ENCODE data around the gene ATF3.

The ATF3 gene

DNA sequence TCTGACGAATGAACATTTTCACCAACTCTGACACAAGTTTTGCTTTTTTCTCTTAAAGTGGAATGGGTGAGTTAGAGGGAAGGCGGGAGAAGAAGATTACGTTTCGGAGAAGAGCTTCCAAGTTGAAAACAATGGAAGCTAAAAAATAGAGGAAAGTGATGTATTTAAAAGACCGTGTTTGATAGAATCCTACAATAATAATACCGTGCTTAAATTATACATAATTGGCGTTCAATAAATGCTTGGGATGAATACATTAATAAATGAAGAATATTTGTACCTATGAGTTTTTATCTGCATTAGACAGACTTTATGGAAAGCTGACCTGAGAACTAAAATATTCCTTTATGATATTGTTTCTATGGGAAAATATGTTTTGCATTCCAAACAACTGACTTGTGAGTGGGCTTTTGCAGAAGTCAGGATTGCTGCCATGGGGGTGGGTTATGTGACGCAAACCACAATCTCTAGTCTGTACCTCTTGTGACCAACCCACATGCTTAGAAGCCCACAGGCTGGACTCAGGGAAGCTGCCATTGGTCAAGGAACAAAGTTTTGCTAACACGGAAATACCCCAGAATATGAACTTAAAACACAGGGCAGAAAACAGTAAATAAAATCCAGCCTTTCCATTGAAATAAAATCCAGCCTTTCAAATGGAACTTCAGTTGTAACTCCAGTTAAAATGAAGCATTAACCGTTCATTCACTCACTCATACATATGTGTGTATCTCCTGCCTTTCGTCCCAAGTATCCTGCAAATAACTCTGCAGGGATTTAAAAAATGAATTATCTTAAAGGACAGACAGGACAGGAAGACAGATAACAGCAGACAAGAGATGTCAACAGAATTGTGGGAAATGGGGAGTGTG lies 21.3 kb upstream of the ATF3 start:
- DNase-seq (ENCODE audit: low read depth) = no peak

DNA sequence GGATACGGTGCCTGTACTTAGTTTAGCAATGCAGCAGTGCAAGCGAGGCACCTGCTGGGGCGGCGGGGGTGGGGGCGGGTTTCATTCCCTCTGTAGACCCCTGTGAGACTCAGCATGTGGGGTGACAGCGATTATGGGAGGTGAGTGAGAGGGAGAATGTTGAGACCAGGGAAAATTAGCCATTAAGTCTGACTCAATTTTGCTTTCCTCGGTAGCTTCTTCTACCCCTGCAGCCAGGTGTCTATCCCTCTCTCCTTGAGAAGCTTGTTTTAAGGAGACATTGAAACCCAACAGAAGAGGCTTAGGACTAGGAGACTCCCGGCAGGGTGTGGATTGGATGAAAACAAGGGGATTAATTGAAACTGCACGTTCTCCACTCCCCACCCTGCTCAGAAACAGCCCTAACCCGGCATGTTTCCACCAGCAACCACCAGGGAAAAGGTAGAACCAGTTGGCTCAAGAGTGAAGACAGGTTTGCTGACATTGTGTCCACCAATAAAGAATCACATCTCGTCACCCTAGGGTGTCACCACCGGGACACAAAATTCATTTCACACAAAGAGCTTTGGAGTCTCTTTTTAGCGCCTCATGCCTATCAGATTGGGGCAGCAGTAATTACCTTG lies 20.6 kb upstream of the ATF3 start:
- DNase-seq (ENCODE audit: low read depth) = no peak

DNA sequence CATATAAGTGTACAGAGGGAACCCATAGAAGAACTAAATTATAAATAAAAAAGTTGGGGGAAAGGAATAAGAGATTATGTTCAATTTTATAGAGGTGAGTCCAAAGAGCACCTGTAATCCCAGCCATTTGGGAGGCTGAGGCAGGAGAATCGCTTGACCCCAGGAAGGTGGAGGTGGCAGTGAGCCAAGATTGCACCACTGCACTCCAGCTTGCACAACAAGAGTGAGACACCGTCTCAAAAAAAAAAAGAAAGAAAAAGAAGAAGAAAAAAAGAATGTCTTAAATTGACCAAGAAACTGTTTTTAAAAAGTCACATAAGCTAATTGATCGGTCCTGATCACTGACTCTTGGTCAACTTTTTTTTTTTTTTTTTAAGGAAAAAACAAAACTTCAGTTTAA lies 19.1 kb upstream of the ATF3 start:
- DNase-seq (ENCODE audit: low read depth) = no peak

DNA sequence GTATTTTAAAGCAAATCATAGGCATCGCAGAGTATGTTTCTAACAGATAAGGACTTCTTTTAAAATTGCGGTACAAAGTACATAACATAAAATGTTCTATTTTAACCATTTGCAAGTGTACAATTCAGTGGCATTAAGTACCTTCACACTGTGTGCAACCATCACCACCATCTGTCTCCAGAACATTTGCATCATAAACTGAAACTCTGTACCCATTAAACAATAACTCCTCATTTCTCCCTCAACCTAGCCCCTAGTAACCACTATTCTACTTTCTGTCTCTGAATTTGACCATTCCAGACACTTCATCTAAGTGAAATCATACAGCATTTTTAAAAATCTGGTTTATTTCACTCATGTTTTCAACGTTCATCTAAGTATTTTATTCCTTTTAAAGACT lies 16.6 kb upstream of the ATF3 start:
- DNase-seq (ENCODE audit: low read depth) = no peak

DNA sequence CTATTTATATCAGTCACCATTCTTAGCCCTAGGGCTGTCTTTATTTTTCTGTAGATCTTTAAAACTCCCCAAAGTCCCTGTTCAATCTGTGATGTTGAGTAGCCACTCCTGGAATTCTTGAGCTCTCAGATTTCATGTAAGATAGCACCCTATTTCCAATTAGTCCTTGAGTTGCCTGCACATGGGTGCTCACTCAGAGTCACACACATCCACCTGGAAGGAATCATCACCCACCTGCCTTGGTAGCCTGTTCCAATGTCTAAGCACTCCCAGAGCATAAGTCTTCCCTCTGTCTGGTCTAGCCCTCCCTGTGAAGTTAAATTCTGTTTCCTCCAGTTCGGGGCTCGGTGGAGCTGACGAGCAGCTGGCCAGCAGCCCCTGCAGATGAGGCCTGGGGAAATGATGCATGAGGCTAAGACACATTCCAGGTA lies 14.7 kb upstream of the ATF3 start:
- no peak for DNase-seq (ENCODE audit: low read depth)

DNA sequence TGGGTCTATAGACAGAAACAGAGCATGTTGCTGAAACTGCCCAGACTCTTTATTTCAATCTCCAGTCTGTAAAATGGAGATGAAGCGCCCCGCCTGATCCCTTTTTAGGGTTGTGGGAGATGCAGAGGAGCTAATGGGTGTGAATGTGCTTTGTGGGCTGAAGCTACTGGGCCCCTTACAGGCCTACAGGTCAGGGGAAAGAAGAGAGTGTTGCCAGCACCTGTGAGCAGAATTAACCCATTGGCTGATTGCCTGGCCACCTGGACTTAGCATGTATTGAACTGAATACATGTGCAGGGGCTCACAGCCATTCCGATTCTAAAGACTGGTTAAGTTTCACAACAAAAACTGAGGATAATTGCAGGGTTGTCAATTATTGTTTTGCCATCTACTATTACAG lies 13.9 kb upstream of the ATF3 start:
- no peak for DNase-seq (ENCODE audit: low read depth)

DNA sequence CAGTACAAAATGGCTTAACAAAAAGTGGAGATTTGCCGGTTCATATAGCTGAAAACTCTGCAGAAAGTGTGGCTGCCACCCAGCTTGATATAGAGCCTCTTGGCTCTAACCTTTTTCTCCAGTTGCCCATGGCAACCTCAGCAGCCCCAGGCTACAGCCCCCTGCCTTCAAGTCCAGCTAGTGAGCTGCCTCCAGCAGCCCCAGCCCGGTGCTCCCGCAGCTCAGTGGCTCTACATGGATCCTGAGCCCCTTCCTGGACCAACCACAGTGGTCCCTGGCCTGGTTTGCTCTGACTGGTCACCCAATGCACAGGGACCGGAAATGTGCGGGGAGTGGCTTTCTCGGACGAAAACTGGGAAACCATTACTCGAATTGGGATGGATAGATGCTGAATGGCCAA lies 13.3 kb upstream of the ATF3 start:
- DNase-seq (ENCODE audit: low read depth) = no peak

DNA sequence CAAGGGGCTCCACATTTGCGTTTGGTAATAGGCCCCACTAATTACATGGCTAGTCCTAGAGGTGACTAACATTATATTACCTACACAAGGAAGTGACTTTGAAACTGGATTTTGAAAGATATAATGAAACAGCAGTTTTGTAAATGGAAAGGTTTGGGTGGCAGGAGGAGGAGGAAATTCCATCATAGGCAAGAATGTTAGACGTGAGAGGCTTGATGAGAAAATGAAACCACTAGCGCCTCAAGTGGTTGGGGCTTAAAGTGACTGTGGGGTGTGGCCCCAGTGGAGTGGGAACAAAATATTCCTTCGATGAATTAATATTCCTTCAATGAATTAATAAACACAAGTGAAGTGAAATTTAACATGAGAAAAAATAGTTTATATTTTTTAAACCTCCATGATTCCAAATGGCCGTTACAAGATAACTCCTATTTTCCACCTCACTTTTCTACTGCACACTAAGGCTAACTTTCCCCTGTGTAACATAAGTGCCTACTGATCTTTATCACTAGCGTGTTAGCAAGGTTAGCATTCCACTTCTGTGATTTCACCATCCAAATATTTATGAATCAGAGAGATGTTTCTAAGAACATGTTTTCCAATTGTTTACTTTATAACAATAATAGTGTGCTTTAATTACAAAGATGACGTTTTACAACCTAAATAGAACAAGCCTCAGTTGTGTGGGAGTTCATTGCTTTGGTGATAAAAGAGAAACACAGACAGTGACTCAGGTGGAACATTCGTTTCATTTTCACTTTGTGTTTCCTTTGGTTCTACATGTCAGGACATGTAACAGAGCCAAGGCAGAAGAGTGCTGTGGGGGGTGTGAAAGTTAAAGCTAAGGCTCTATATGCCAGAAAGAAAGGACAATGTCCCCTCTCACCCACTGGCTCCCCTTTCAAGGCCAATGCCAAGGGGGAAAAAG lies 12.5 kb upstream of the ATF3 start:
- no peak for DNase-seq (ENCODE audit: low read depth)

DNA sequence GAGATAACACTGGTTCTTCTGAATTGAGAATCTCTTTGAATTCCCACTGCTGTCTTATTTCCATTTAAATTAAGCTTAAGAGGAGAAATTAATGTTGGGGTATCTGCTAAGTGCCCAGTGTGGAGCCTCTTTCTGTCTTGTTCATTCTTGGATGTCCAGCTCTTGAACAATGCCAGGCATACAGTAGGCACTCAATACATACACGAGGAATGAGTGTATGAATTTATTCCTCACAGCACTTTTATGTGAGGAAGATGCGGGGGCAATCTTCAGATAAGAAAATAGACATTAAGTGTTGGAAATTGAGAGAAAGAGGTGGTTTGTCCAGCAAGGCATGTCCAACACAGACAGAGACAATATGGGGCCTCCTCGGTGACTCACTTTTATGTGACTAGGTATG lies 11.8 kb upstream of the ATF3 start:
- no peak for DNase-seq (ENCODE audit: low read depth)

DNA sequence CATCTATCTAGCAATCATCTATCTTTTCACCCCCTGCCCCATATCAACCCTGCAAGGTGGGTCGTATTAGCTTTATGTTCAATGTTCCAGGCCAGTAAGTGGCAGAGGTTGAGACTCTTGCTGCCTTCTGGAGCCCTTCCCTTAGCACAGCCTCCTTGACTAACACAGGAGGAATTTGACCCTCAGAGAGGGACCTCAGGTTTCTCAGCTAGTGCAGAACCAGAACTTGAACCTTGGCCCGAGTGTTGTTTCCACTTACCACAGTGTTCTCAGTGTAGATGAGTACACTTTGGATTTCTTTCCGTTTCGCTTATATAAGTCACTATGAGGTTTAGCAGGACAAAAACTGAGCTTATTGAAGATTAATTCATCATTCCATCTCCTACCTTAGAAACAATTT lies 11.1 kb upstream of the ATF3 start:
- DNase-seq (ENCODE audit: low read depth) = no peak

DNA sequence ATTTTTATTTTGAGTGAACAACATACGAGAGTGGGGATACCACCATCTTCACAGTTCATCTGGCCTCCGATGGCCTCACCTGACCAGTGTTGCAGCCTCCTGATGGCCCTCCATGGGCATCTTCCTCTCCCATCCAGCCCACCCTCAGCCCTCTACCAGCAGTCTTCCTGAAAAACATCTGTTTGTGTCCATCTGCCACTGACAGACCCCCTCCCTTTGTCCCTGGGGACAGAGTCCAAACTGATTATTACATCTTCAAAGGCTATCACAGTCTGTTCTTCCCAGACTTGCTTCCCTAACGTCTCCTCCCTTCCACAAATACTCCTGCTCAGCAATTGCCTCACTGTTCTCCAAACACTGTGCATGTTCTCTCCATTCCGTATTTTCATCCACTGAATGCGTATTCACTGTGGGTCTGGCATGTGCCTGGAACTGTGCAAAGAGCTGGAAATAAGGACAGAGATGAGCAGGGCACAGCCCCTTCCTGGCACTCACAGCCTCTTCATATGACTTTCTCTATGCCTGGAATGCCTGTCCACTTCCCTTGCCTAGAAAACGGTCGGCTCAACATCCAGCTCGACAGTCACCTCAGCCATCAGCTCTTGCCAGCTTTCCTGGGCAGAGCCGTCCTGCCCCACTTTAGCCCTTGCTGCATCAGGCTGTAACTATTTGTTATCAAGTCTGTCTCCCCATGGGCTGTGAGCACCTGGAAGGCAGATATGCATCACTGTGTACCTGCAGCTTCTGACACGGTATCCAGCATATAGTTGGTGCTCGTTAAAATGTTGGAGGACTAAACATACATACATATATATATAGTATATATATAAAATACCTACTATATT lies 8.3 kb upstream of the ATF3 start:
- no peak for DNase-seq (ENCODE audit: low read depth)

DNA sequence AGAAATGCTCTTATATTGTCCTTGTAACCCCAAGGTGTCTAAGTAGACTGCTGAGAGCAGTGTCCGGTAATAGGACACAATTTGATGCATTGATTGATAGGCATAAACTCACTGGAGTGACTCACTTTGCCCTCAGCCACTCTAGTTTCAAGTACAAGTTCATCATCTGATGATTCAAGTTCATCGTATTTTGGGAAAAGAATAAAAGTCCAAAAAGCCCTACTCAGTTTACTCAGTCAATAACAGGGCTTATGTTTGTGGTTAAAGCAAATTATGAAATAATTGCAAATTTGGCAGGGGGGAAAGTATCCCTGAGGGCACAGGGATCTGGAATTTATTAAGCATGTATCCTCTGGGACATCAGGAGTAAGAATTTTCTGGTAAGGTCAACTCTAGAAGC lies 7.6 kb upstream of the ATF3 start:
- DNase-seq (ENCODE audit: low read depth) = no peak

DNA sequence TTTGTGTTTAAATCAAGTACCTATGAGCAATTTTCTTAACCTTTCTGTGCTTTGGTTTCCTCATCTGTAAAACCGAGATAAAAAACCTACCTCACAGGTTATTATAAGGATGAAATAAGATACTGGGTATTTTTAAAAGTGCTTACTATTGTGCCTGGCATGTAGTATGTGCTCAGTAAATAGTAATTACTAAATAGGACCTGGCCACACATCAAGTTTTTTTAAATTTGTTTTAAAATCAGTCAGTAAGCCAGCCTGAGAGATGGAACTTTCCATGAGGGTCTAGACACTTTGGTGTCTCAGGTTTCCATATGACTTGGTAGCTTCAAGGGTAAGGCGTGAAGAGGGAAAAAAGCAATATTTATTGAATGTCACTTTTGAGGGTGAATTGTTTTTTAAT lies 7.0 kb upstream of the ATF3 start:
- no peak for DNase-seq (ENCODE audit: low read depth)

DNA sequence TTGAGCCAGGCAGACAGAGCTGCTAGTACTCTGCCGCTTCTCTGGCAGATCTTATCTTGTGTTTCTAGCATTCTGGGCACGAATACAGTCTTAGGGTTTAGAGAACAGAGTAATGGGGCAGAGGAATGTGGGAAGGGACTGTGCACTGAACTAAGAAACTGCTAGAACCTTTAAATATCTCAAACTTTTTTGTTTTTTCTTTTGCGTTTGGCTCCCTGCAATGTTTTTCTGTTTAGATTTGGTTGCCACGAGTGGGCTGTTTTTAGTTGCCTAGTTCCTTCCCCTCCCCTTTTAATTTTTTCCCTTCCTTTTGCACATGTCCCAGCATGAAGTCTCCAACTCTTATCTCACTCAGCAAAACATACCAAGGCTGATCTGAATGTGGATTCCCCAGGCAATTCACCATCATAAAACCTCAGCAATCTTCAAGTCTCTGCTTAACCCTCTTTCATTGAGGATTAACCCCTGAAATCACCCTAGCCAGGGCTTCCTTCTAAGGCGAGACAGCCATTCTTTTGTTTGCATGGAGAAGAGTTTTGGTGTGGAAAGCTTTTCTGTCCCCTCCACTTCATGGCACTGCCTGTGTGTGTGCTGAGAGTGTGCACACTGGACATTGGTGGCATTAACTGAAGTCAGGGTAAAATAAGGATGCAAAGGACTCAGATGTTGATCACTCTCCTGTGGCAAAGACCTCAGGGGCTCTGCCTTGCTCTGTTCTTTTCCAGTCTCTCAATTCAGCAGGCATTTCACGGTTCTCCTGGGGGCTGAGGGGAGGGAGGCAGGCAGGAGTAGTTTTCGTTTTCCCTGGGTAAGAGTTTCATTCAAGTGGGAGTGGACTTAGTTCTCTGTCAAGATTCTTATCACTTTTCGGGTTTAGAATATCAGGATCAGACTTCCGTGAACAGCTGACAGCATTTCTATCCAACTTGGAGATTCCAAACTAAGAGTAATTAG lies 2.8 kb upstream of the ATF3 start:
- DNase-seq (ENCODE audit: low read depth) = no peak

DNA sequence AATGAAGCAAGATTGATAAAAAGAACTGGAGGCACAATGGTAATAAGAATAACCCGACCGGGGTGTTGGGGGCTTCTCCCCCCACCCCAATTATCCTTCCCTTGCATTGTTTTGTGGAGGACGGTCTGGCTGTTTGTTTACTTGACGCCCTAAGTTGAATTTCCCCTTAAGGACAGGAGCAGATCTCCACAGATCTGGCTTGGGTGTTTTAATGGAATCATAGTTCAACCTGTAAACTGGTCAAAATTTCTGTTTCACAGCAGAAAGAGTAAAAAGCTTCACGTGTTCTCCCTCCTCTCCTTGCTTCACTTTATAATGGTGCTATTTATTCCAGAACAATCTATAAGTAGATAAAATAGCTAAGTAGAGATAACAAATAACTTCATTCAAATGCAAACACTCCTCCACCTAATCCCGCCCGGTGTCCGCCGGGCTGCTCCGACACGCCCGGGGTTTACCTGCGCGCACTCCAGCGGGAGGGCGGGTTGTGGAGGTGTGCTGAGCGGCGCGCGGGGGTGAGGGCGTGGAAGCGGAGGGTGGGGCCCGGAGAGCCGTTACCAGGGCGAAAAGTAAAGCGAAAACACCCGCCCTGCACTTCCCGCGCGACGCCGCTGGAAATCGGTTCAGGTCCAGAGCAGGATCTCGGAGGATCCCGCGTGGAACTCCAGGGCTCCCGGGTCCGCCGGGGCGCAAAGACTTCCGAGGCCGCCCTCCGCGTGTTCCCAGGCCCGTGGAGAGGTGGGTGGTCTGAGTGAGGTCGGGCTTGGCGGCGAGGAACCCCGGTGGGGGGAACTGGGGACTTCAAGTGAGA lies 2.0 kb upstream of the ATF3 start:
- DNase-seq (ENCODE audit: low read depth) = no peak

DNA sequence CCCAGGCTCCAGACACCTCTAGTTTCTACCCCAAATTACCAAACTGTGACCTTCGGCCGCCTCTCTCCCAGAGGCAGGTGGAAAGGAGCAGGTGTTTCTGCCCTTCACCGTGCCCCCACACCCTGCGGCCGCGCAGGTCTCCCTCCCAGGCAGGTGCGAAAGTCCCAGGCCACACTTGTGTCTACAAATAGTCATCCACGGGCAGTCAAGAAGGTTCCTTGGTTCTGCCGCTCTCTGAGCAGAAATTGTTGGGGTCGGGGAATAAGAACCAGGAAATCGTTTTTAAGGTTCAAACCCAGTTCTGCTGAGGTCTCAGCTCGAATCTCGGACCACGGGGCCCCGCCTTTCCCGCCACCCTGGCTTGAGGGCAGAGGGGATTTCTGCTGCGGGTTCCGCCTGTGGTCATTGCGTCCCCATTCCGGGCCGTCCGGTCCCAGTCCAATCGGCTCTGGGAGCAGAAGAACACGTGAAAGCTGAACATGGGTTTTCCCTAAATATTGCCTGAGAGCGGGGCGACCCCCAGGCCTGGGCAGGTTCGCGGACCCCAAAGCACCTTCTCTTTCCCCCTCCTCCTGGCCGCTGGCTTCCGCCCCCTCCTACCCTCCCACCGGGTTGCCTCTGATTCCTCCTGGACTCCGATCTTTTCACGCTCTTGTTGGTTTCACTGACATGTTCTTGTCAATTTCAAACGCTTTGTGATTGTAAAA lies 1.2 kb upstream of the ATF3 start:
- DNase-seq (ENCODE audit: low read depth) = no peak

DNA sequence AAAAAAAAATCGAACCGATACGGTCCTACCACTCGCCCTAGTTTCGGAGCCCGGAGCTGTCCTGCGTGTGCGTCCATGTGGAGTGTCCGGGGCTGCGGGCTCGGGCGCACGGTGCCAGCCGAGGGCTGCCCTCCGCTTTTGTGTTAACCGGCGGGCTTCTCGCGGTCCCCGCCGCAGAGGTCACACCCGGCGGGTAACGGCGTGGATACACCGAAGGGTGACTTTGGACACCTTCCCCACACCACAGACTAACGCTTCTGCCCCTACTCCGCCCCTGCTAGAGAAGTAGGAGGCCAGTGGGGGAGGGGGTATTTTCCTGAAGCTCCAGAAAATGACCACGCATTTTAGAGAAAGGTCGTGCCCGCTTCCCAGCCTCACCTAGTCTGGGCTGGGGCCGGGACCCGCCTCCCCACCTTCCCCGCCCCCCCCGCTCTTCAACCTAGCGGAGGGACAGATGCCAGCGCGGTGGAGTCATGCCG lies 609 bp upstream of the ATF3 start:
- no peak for DNase-seq (ENCODE audit: low read depth)

DNA sequence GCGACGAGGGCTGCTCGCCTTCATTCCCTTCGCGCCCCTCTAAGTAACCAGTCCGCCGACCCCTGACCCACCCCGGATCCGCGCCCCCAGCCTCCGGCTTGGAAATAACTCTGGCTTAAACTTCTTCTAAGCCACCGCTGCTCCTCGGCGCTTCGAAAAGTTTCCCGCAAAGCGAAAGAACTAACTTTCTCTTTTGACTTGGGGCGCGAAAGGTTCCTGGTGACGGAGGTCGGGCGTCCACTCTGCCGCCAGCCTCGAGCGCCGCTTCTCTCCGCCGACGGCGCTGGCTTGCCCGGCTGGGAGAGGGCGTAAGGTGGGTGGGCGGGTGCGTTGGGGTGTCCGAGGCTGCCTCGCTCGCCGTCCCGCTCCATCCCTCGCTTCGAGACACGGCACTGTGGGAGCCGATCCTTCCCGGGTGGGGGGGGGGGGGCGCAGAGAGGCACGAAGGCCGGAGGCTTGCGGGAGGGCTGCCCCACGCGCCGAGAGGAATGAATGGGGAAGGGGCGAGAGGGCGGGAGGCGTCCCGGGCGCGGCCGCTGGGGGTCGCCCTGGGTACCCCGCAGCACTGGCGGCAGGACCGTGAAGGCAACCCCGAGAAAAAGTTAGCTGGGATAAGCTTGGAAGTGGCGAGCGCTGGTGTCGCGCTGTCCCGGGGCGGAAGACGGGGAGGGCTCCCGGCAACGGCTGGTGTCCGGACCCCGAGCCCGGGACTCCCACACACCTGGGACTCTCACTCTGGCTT lies 569 bp downstream of the ATF3 start:
- peak; percentile 22 for DNase-seq (ENCODE audit: low read depth)

Data from stimulated activated CD8-positive, alpha-beta memory T cell treated with anti-CD3 and anti-CD28 coated beads, Interleukin-4, amount 100 ng/mL, for 24 hours (primary cell).